Measurements from ENCODE around the gene SEPHS2. TPM values are rescaled to one million over a fixed set of nuclear protein-coding genes. Genes with fewer than 3 reads are reported as not detected.
A peak's percentile ranks its signal among the peaks of the same experiment; 100 is the strongest.
"Not testable (repeated sequence)": the region's sequence is repeated elsewhere in the genome, so short reads cannot be mapped to it uniquely, and the experiment has no call there.

SEPHS2 gene
- total RNA-seq (2014; rRNA removed; shearing (Covaris generic)) = 18.2 and 22.9 TPM in 2 replicates

- Histone ChIP-seq H3K4me1 (no peaks in the 10 kb centered on the region; the same call in 1 of the 2 replicates), H3K36me3 (peaks cover 16% of the 10 kb centered on the region), H3K4me3 (peak within 1 kb of the TSS; percentile 92), H3K27me3 (no peaks in the 10 kb centered on the region), H3K27ac (peak within 1 kb of the TSS; percentile 78), H3K9me3 (replicated peaks) (no peaks in the 10 kb centered on the region)
- peak; percentile 96 to 98 for DNase-seq
Measured at GRCh38 chr16:30445408-30446202, at the start of gene SEPHS2. TSS of gene SEPHS2 (minus strand) at chr16:30445874. CDS start at chr16:30445727, 147 bp downstream.

- no peak overlapping the region for H3K27ac ChIP-seq
- peak in 1 of 2 experiments; percentile 28 for DNase-seq
- no peaks in the 10 kb centered on the region for H3K9me3 ChIP-seq (replicated peaks)
- no peaks in the 10 kb centered on the region for H3K36me3 ChIP-seq
- H3K4me3 ChIP-seq = no peak overlapping the region
- no peaks in the 10 kb centered on the region for H3K27me3 ChIP-seq
- H3K4me1 ChIP-seq = peaks cover 2% of the 10 kb centered on the region; the same call in 1 of the 2 replicates
Measured at GRCh38 chr16:30494709-30495108, 49.0 kb upstream of the SEPHS2 start.

- Histone ChIP-seq H3K27ac (no peak overlapping the region), H3K27me3 (no peaks in the 10 kb centered on the region), H3K4me3 (no peak overlapping the region), H3K4me1 (peaks cover 2% of the 10 kb centered on the region; the same call in 1 of the 2 replicates), H3K36me3 (no peaks in the 10 kb centered on the region), H3K9me3 (replicated peaks) (no peaks in the 10 kb centered on the region)
- peak; percentile 37 to 64 for DNase-seq
Measured at GRCh38 chr16:30493941-30494488, 48.3 kb upstream of the SEPHS2 start.

GRCh38 chr16:30491744-30492308 is 46.2 kb upstream of the SEPHS2 start:
- H3K4me3 ChIP-seq = no peak overlapping the region
- no peaks in the 10 kb centered on the region for H3K27me3 ChIP-seq
- peak; percentile 34 to 43 for DNase-seq
- peaks cover 2% of the 10 kb centered on the region; the same call in 1 of the 2 replicates for H3K4me1 ChIP-seq
- no peaks in the 10 kb centered on the region for H3K36me3 ChIP-seq
- no peaks in the 10 kb centered on the region for H3K9me3 ChIP-seq (replicated peaks)
- H3K27ac ChIP-seq = no peak overlapping the region

GRCh38 chr16:30491229-30491628 is 45.6 kb upstream of the SEPHS2 start:
- H3K36me3 ChIP-seq = no peaks in the 10 kb centered on the region
- peaks cover 2% of the 10 kb centered on the region; the same call in 1 of the 2 replicates for H3K4me1 ChIP-seq
- H3K27ac ChIP-seq = no peak overlapping the region
- no peaks in the 10 kb centered on the region for H3K9me3 ChIP-seq (replicated peaks)
- no peak for DNase-seq
- H3K4me3 ChIP-seq = no peak overlapping the region
- no peaks in the 10 kb centered on the region for H3K27me3 ChIP-seq

GRCh38 chr16:30490210-30490609 is 44.5 kb upstream of the SEPHS2 start:
- Histone ChIP-seq H3K4me3 (no peak overlapping the region), H3K27me3 (no peaks in the 10 kb centered on the region), H3K27ac (no peak overlapping the region), H3K36me3 (no peaks in the 10 kb centered on the region), H3K4me1 (peaks cover 2% of the 10 kb centered on the region; the same call in 1 of the 2 replicates), H3K9me3 (replicated peaks) (no peaks in the 10 kb centered on the region)
- no peak for DNase-seq

GRCh38 chr16:30488764-30489605 is 43.3 kb upstream of the SEPHS2 start:
- no peak overlapping the region for H3K4me3 ChIP-seq
- H3K4me1 ChIP-seq = peaks cover 2% of the 10 kb centered on the region; the same call in 1 of the 2 replicates
- DNase-seq = no peak
- H3K27ac ChIP-seq = no peak overlapping the region
- H3K36me3 ChIP-seq = no peaks in the 10 kb centered on the region
- H3K9me3 ChIP-seq (replicated peaks) = no peaks in the 10 kb centered on the region
- no peaks in the 10 kb centered on the region for H3K27me3 ChIP-seq

- no peak overlapping the region for H3K27ac ChIP-seq
- H3K36me3 ChIP-seq = no peaks in the 10 kb centered on the region
- H3K4me3 ChIP-seq = no peak overlapping the region
- H3K9me3 ChIP-seq (replicated peaks) = no peaks in the 10 kb centered on the region
- no peak for DNase-seq
- H3K4me1 ChIP-seq = no peaks in the 10 kb centered on the region
- H3K27me3 ChIP-seq = no peaks in the 10 kb centered on the region
Measured at GRCh38 chr16:30485818-30486436, 40.3 kb upstream of the SEPHS2 start.

GRCh38 chr16:30484887-30485286 is 39.2 kb upstream of the SEPHS2 start:
- H3K36me3 ChIP-seq = no peaks in the 10 kb centered on the region
- no peak overlapping the region for H3K4me3 ChIP-seq

GRCh38 chr16:30482366-30482765 is 36.7 kb upstream of the SEPHS2 start:
- no peak for DNase-seq
- H3K4me3 ChIP-seq = no peak overlapping the region
- H3K36me3 ChIP-seq = no peaks in the 10 kb centered on the region
- H3K9me3 ChIP-seq (replicated peaks) = no peaks in the 10 kb centered on the region
- no peaks in the 10 kb centered on the region for H3K4me1 ChIP-seq
- no peak overlapping the region for H3K27ac ChIP-seq
- H3K27me3 ChIP-seq = no peaks in the 10 kb centered on the region

More at GRCh38 chr16:30484887-30485286, 39.2 kb upstream of the SEPHS2 start:
- Histone ChIP-seq H3K4me1 (no peaks in the 10 kb centered on the region), H3K9me3 (replicated peaks) (no peaks in the 10 kb centered on the region), H3K27ac (no peak overlapping the region), H3K27me3 (no peaks in the 10 kb centered on the region)
- no peak for DNase-seq

- Histone ChIP-seq H3K4me3 (no peak overlapping the region), H3K27ac (no peak overlapping the region), H3K9me3 (replicated peaks) (no peaks in the 10 kb centered on the region), H3K27me3 (no peaks in the 10 kb centered on the region), H3K36me3 (no peaks in the 10 kb centered on the region), H3K4me1 (no peaks in the 10 kb centered on the region)
- no peak for DNase-seq
Measured at GRCh38 chr16:30481381-30481780, 35.7 kb upstream of the SEPHS2 start.

GRCh38 chr16:30478766-30479478 is 33.2 kb upstream of the SEPHS2 start:
- Histone ChIP-seq H3K9me3 (replicated peaks) (no peaks in the 10 kb centered on the region), H3K4me3 (no peak overlapping the region), H3K36me3 (no peaks in the 10 kb centered on the region), H3K4me1 (no peaks in the 10 kb centered on the region), H3K27ac (no peak overlapping the region), H3K27me3 (no peaks in the 10 kb centered on the region)
- DNase-seq = no peak

- not testable (repeated sequence) for H3K9me3 ChIP-seq (replicated peaks); H3K27ac ChIP-seq; H3K4me1 ChIP-seq; DNase-seq; H3K36me3 ChIP-seq; H3K27me3 ChIP-seq; H3K4me3 ChIP-seq
Measured at GRCh38 chr16:30477773-30478172, 32.1 kb upstream of the SEPHS2 start.

GRCh38 chr16:30476991-30477390 is 31.3 kb upstream of the SEPHS2 start:
- no peaks in the 10 kb centered on the region; the same call in 1 of the 2 replicates for H3K27me3 ChIP-seq
- H3K9me3 ChIP-seq (replicated peaks) = no peaks in the 10 kb centered on the region
- no peak overlapping the region for H3K4me3 ChIP-seq
- DNase-seq = no peak
- no peaks in the 10 kb centered on the region for H3K36me3 ChIP-seq
- H3K4me1 ChIP-seq = no peaks in the 10 kb centered on the region
- H3K27ac ChIP-seq = no peak overlapping the region

Measured in SJCRH30 (cell line).